PC-9 (cell line): ENCODE results near the gene SIPA1L3. TPM values are rescaled to one million over a fixed set of nuclear protein-coding genes. Genes with fewer than 3 reads are reported as not detected.

Experiments
- BruUV-seq: library from RNA; stranded (reverse); fragments of 400-500 nt; replicated peaks from 2 replicates; lab custom pipeline; 2021; lab: Mats Ljungman, UMichigan
- CTCF ChIA-PET: fragments of 300-600 bp; sonication (Branson Sonifier 250); formaldehyde crosslinking; loops from one replicate; lab custom pipeline; 2022; ENCODE audit warnings: antibody characterized with exemption; lab: Charles Lee
- POLR2A ChIA-PET: fragments of 300-600 bp; sonication (Branson Sonifier 250); formaldehyde crosslinking; loops from one replicate; lab custom pipeline; 2022; ENCODE audit warnings: antibody characterized with exemption; ENCODE audit not compliant: unreplicated experiment; lab: Charles Lee
- DNase-seq, 2 experiments: peaks; one replicate each; pipeline versions ENCODE4 v3.0.0 to v3.0.0-alpha.2; 2015 to 2022; ENCODE audit warnings: mixed read lengths in 1 of 2
- H2AFZ ChIP-seq: fragments of 200-600 bp; sonication (generic); 2 replicates; pipeline ENCODE4 v1.8.1; 2017; ENCODE audit warnings: antibody characterized with exemption
- H3F3A ChIP-seq: fragments of 200-600 bp; sonication (generic); 2 replicates; pipeline ENCODE4 v1.8.1; 2017; ENCODE audit warnings: antibody characterized with exemption, mild to moderate bottlenecking, low read depth; ENCODE audit not compliant: insufficient read depth
- H3K27ac ChIP-seq: fragments of 200-600 bp; sonication (generic); 2 replicates; pipeline ENCODE4 v1.6.1; 2016; ENCODE audit warnings: mixed run types
- H3K27me3 ChIP-seq: fragments of 200-600 bp; sonication (generic); 2 replicates; pipeline ENCODE4 v1.6.1; 2016; ENCODE audit warnings: low read depth, mixed run types; ENCODE audit not compliant: insufficient read depth
- H3K36me3 ChIP-seq: fragments of 200-600 bp; sonication (generic); 2 replicates; pipeline ENCODE4 v1.6.1; 2016; ENCODE audit warnings: low read depth, mixed run types
- H3K4me1 ChIP-seq: fragments of 200-600 bp; sonication (generic); replicated peaks from 2 replicates; pipeline ENCODE4 v1.6.1; 2016; ENCODE audit warnings: mixed run types; ENCODE audit not compliant: insufficient read depth
- H3K4me2 ChIP-seq: fragments of 200-600 bp; sonication (generic); 2 replicates; pipeline ENCODE4 v1.6.1; 2017; ENCODE audit warnings: mixed run types
- H3K4me3 ChIP-seq: fragments of 200-600 bp; sonication (generic); 2 replicates; pipeline ENCODE4 v1.6.1; 2016; ENCODE audit warnings: mixed run types
- H3K79me2 ChIP-seq: fragments of 200-600 bp; sonication (generic); 2 replicates; pipeline ENCODE4 v1.6.1; 2017; ENCODE audit warnings: low read depth, mixed run types
- H3K9me2 ChIP-seq: fragments of 200-600 bp; sonication (generic); 2 replicates; pipeline ENCODE4 v1.8.1; 2017; ENCODE audit warnings: mild to moderate bottlenecking; ENCODE audit not compliant: insufficient read depth
- H3K9me3 ChIP-seq: fragments of 200-600 bp; sonication (generic); 2 replicates; pipeline ENCODE4 v1.8.1; 2016; ENCODE audit warnings: low read depth; ENCODE audit not compliant: insufficient read depth
- H4K20me1 ChIP-seq: fragments of 200-600 bp; sonication (generic); 2 replicates; pipeline ENCODE4 v1.8.1; 2017; ENCODE audit not compliant: insufficient read depth
- CTCF ChIP-seq: fragments of 200-600 bp; sonication (generic); conservative IDR thresholded peaks from 2 replicates; pipeline ENCODE4 v1.6.1; 2017; ENCODE audit warnings: mixed run types, antibody characterized with exemption, mild to moderate bottlenecking, moderate library complexity
- EZH2 ChIP-seq: fragments of 200-600 bp; sonication (generic); IDR thresholded peaks from 2 replicates; pipeline ENCODE4 v1.8.0; 2017; ENCODE audit warnings: antibody characterized with exemption, low read depth
- intact Hi-C: fragments of 100-400 bp; cut with micrococcal nuclease; formaldehyde crosslinking; loops from one replicate; pipeline ENCODE4 v1.10.0; 2022; ENCODE audit not compliant: unreplicated experiment
- total RNA-seq: library from RNA; stranded (reverse); gene quantifications from 2 replicates; pipeline ENCODE4 v1.2.3, GENCODE V29; 2021

The SIPA1L3 gene
- total RNA-seq, 1 experiment from 2014 or later = 55.2 TPM

- TF ChIP-seq EZH2 (no peak), CTCF (no peak)
- no TSS peak for BruUV-seq
- no peak overlapping the region for H3K27ac ChIP-seq
- H4K20me1 ChIP-seq = no peaks in the 10 kb centered on the region
- no peaks in the 10 kb centered on the region for H3K4me1 ChIP-seq
- no peak overlapping the region for H3K4me3 ChIP-seq
- POLR2A ChIA-PET = interaction anchor here (0.7 kb wide), 1 partner anchor 79 kb away, joined by 13 read pairs; no protein-coding TSS in a partner anchor
- no peaks in the 10 kb centered on the region for H3K9me3 ChIP-seq
- intact Hi-C loops = no loop called here
- H3K27me3 ChIP-seq = no peaks in the 10 kb centered on the region
- H3K9me2 ChIP-seq = no peaks in the 10 kb centered on the region
- H2AFZ ChIP-seq = no peak overlapping the region
- H3K79me2 ChIP-seq = no peaks in the 10 kb centered on the region
- no peaks in the 10 kb centered on the region for H3F3A ChIP-seq
- H3K4me2 ChIP-seq = no peak overlapping the region
- CTCF ChIA-PET = no interaction called here
- no peaks in the 10 kb centered on the region for H3K36me3 ChIP-seq
- no peak for DNase-seq
Observed at GRCh38 chr19:38033658-38034491, 126.9 kb downstream of the SIPA1L3 start.

DNA sequence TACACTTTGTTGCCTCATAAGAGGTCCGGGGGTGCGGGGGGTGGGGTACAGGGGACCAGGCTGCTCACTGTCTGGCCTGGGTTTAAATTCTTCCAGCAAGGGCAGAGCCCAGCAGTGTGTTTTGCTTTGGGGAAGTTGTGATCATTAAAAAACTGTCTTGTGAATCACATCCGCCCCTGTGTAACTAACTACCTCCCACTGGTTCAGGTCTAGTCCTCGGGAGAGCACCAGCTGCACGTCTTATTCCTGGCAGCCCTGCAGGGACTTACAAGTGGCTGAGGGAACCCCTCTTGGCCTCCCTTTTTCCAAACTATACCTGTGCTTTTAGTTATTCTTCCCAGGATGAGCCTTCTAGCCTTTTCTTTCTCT is 127.5 kb downstream of the SIPA1L3 start:
- H3K9me2 ChIP-seq = no peaks in the 10 kb centered on the region
- H3K36me3 ChIP-seq = no peaks in the 10 kb centered on the region
- H3F3A ChIP-seq = no peaks in the 10 kb centered on the region
- no peaks in the 10 kb centered on the region for H3K9me3 ChIP-seq
- H4K20me1 ChIP-seq = no peaks in the 10 kb centered on the region
- POLR2A ChIA-PET = no interaction called here
- intact Hi-C loops = no loop called here
- H3K4me1 ChIP-seq = no peaks in the 10 kb centered on the region
- no peak overlapping the region for H3K4me2 ChIP-seq
- no peak overlapping the region for H3K4me3 ChIP-seq
- H3K27ac ChIP-seq = no peak overlapping the region
- CTCF ChIA-PET = no interaction called here
- TF ChIP-seq EZH2 = no peak
- no peak for TF ChIP-seq CTCF
- BruUV-seq = no TSS peak
- no peaks in the 10 kb centered on the region for H3K79me2 ChIP-seq
- H2AFZ ChIP-seq = no peak overlapping the region
- no peak for DNase-seq
- no peaks in the 10 kb centered on the region for H3K27me3 ChIP-seq

DNA sequence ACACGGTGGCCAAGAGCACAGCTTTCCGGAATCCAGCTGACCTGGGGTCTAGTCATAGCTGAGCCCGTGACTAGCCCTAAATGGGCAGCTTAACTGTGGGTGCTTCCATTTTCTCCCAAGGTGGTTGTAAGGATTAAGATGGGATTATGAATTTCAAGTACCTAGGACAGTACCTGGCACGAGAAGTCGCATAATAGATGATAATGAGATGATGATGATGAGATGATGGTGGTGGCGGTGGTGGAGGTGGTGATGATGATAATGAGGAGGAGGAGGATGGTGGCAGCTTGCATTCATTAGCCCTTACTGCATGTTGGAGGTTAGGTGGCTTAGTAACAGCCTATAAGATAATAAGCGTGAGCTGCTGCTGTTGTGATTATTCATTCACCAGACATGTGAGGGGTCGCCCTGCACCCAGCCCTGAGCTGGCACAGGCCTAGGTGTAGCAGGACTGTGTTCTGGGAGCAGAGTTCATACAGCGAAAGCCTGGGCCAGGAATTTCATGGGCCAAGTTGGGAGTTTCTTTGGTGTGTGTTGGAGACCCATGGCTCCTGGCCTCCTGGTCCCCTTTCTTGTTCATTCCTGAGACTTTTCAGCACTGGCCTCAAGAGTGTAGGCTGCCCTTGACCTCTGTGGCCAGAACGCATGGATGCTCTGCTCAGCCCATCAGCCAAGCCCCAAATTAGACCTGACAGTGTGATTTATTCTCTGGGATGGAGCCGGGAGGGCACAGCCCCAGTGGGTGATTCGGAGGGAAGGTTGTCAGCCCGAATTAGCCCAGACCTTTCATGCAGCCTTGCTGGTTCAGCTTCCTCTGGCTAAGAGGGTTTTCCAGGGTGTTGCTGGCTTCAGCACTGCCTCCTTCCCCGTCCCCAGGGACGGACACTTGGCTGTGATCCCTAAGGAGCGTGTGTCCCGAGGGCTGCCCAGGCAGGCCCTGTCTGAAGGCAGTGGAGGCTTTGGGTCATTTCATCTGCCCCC is 128.8 kb downstream of the SIPA1L3 start:
- no peak for DNase-seq
- Histone ChIP-seq H3K4me3 (no peak overlapping the region), H3K27ac (no peak overlapping the region), H3F3A (no peaks in the 10 kb centered on the region), H3K36me3 (no peaks in the 10 kb centered on the region), H2AFZ (no peak overlapping the region), H3K9me2 (no peaks in the 10 kb centered on the region), H3K79me2 (no peaks in the 10 kb centered on the region), H3K4me1 (no peaks in the 10 kb centered on the region), H3K27me3 (no peaks in the 10 kb centered on the region), H3K4me2 (no peak overlapping the region), H3K9me3 (no peaks in the 10 kb centered on the region), H4K20me1 (no peaks in the 10 kb centered on the region)
- TF ChIP-seq EZH2 (no peak), CTCF (no peak)
- ChIA-PET POLR2A (no interaction called here), CTCF (interaction anchor here (0.5 kb wide), 1 partner anchor 60 kb away, joined by 3 read pairs; no protein-coding TSS in a partner anchor)
- no TSS peak for BruUV-seq
- intact Hi-C loops = no loop called here
